OCI-LY1 (cell line): Measurements from ENCODE around the gene COL1A2.

Source experiments
- CTCF ChIP-seq: fragments of 200-600 bp; sonication (generic), shearing (Covaris generic); IDR thresholded peaks from 2 replicates; pipeline ENCODE4 v1.5.1; 2017; ENCODE audit warnings: mild to moderate bottlenecking, antibody characterized with exemption, low read length, moderate library complexity, mixed read lengths
- EZH2 ChIP-seq: fragments of 200-600 bp; sonication (generic), shearing (Covaris generic); IDR thresholded peaks from 2 replicates; pipeline ENCODE4 v1.8.0; 2017; ENCODE audit warnings: borderline replicate concordance, mixed run types, mild to moderate bottlenecking, antibody characterized with exemption, low read length, moderate library complexity, mixed read lengths

GRCh38 chr7:94432817-94433216 lies 38.1 kb downstream of the COL1A2 start:
- TF ChIP-seq CTCF (no peak), EZH2 (no peak)
